Measurements from ENCODE around the gene AMOT.

DNA sequence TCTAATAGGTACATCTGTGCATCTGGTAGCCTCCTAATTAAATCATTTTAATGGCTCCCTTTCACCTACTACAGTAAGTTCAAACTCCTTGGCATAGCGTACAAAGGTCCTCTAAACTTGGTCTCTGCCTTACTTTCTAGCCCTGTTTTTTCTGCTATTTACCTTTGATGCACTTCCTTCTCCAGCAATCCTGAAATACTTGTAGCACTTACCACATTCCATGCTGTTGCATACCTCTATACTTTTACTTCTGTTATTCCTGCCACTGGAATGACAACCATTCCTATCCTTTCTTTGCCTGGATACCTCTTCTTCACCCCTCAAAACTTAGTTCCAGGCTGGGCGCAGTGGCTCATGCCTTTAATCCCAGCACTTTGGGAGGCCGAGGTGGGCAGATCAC is 104.3 kb downstream of the AMOT start:
- TF ChIP-seq EZH2 (optimal IDR thresholded peaks at IDR 0.05; ENCODE audit: low read depth, low read length), result no peak
- TF ChIP-seq, protein P1, sequence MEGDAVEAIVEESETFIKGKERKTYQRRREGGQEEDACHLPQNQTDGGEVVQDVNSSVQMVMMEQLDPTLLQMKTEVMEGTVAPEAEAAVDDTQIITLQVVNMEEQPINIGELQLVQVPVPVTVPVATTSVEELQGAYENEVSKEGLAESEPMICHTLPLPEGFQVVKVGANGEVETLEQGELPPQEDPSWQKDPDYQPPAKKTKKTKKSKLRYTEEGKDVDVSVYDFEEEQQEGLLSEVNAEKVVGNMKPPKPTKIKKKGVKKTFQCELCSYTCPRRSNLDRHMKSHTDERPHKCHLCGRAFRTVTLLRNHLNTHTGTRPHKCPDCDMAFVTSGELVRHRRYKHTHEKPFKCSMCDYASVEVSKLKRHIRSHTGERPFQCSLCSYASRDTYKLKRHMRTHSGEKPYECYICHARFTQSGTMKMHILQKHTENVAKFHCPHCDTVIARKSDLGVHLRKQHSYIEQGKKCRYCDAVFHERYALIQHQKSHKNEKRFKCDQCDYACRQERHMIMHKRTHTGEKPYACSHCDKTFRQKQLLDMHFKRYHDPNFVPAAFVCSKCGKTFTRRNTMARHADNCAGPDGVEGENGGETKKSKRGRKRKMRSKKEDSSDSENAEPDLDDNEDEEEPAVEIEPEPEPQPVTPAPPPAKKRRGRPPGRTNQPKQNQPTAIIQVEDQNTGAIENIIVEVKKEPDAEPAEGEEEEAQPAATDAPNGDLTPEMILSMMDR (IDR thresholded peaks at IDR 0.05; ENCODE audit: low read length), result no peak

Data from MM.1S (cell line).